ENCODE measurements around the gene ZNFX1.

Gene ZNFX1

GRCh38 chr20:49245921-49246740 lies 31.7 kb downstream of the ZNFX1 start:
- H3K4me3 ChIP-seq (ENCODE audit: low read depth, low read length), result no peak overlapping the region
- peak; percentile 84 for TF ChIP-seq CTCF (IDR thresholded peaks at IDR 0.05; ENCODE audit: low read depth, low read length)
- H3K36me3 ChIP-seq, result peaks cover 67% of the 10 kb centered on the region

DNA sequence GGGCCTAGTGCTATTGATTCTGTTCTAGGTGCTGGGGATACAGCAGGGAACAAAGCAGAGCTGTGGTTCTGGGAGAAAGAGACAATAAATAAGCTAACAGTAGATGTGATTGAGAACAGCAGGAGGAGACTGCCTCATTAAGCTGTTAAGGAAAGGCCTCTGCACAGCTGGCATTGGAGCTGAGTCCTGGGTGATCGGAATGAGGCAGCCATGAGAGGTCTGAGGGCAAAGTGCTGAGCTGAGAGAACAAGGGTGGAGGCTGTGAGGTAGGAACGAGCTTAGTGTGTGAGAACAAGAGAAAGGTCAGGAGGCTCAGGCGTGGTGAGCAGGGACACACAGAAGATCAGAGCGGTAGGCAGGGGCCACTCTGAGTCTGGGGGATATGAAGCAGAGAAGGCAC lies 40.3 kb downstream of the ZNFX1 start:
- Histone ChIP-seq H3K4me3 (ENCODE audit: low read depth, low read length) (no peak overlapping the region), H3K9me3 (no peaks in the 10 kb centered on the region), H3K4me1 (no peaks in the 10 kb centered on the region), H3K27me3 (no peaks in the 10 kb centered on the region), H3K36me3 (peaks cover 73% of the 10 kb centered on the region)
- no peak for DNase-seq
- TF ChIP-seq CTCF (IDR thresholded peaks at IDR 0.05; ENCODE audit: low read depth, low read length), result no peak

More at GRCh38 chr20:49245921-49246740, 31.7 kb downstream of the ZNFX1 start:
- peak; percentile 52 for DNase-seq
- no peaks in the 10 kb centered on the region for H3K4me1 ChIP-seq
- H3K27me3 ChIP-seq, result no peaks in the 10 kb centered on the region
- H3K9me3 ChIP-seq, result no peaks in the 10 kb centered on the region

DNA sequence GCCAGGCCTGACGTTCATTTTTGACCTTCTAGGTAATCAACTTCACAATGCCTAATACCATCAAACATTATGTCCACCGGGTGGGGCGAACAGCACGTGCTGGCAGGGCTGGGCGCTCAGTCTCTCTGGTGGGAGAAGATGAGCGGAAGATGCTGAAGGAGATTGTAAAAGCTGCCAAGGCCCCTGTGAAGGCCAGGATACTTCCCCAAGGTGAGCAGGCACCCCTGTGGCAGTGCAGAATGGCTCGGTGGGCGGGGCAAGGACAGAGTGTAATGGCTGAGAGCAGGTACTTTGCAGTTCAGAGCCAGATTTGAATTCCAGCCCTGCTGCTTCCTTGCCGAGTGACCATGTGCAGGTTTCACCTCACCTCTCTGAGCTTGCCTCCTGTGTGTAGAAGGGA lies 41.6 kb downstream of the ZNFX1 start:
- no peaks in the 10 kb centered on the region for H3K9me3 ChIP-seq
- no peaks in the 10 kb centered on the region for H3K27me3 ChIP-seq
- peaks cover 70% of the 10 kb centered on the region for H3K36me3 ChIP-seq
- no peaks in the 10 kb centered on the region for H3K4me1 ChIP-seq
- no peak for TF ChIP-seq CTCF (IDR thresholded peaks at IDR 0.05; ENCODE audit: low read depth, low read length)
- DNase-seq, result no peak
- no peak overlapping the region for H3K4me3 ChIP-seq (ENCODE audit: low read depth, low read length)

GRCh38 chr20:49234831-49235230 lies 43.0 kb downstream of the ZNFX1 start:
- Histone ChIP-seq H3K9me3 (no peaks in the 10 kb centered on the region), H3K27me3 (no peaks in the 10 kb centered on the region), H3K36me3 (peaks cover 82% of the 10 kb centered on the region), H3K4me1 (no peaks in the 10 kb centered on the region), H3K4me3 (ENCODE audit: low read depth, low read length) (no peak overlapping the region)
- no peak for TF ChIP-seq CTCF (IDR thresholded peaks at IDR 0.05; ENCODE audit: low read depth, low read length)
- no peak for DNase-seq

GRCh38 chr20:49233226-49233625 lies 44.6 kb downstream of the ZNFX1 start:
- no peaks in the 10 kb centered on the region for H3K27me3 ChIP-seq
- no peak overlapping the region for H3K4me3 ChIP-seq (ENCODE audit: low read depth, low read length)
- TF ChIP-seq CTCF (IDR thresholded peaks at IDR 0.05; ENCODE audit: low read depth, low read length), result no peak
- H3K36me3 ChIP-seq, result peaks cover 74% of the 10 kb centered on the region
- H3K9me3 ChIP-seq, result no peaks in the 10 kb centered on the region
- no peaks in the 10 kb centered on the region for H3K4me1 ChIP-seq
- DNase-seq, result no peak

DNA sequence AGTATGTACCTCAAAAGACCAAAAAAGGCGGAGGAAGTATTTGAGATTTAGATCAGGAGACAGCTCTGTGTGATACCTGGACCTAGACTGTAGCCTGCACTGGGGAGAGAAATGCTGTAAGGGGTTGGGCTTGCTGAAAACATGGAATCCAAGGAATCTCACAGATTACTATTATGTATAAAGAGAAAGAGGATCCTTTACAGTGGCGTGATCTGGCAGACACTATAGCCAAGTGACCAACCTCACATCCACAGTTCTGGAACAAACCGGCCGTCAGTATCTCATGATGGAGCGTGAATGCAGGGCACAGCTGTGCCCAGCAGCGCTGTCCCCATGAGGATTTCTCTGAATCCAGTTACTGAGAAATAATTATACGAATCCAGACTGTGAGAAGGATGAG lies 46.4 kb downstream of the ZNFX1 start:
- H3K27me3 ChIP-seq, result no peaks in the 10 kb centered on the region
- H3K4me3 ChIP-seq (ENCODE audit: low read depth, low read length), result no peak overlapping the region
- no peak for DNase-seq
- TF ChIP-seq CTCF (IDR thresholded peaks at IDR 0.05; ENCODE audit: low read depth, low read length), result no peak
- peaks cover 65% of the 10 kb centered on the region for H3K36me3 ChIP-seq
- no peaks in the 10 kb centered on the region for H3K4me1 ChIP-seq
- H3K9me3 ChIP-seq, result no peaks in the 10 kb centered on the region
